OCI-LY1 (cell line): ENCODE results near the gene PIEZO1.

Experiments
- H2AFZ ChIP-seq: fragments of 200-600 bp; sonication (generic), shearing (Covaris generic); 2 replicates; pipeline ENCODE4 v1.6.0; 2014; ENCODE audit warnings: antibody characterized with exemption, mild to moderate bottlenecking, low read length
- H3F3A ChIP-seq: fragments of 200-600 bp; sonication (generic), shearing (Covaris generic); 2 replicates; pipeline ENCODE4 v1.6.0; 2014; ENCODE audit warnings: mild to moderate bottlenecking, antibody characterized with exemption, low read length, moderate library complexity; ENCODE audit not compliant: insufficient read depth
- H3K27ac ChIP-seq: fragments of 200-600 bp; sonication (generic); 2 replicates; pipeline ENCODE4 v1.5.1; 2014; ENCODE audit warnings: low read length, mixed run types, mild to moderate bottlenecking, low read depth; ENCODE audit not compliant: poor library complexity, severe bottlenecking
- H3K27me3 ChIP-seq: fragments of 200-600 bp; sonication (generic); 2 replicates; pipeline ENCODE4 v1.6.0; 2014; ENCODE audit warnings: antibody characterized with exemption, mild to moderate bottlenecking, low read length, moderate library complexity; ENCODE audit not compliant: insufficient read depth
- H3K36me3 ChIP-seq: fragments of 200-600 bp; sonication (generic); 2 replicates; pipeline ENCODE4 v1.6.1; 2014; ENCODE audit warnings: mild to moderate bottlenecking, antibody characterized with exemption, low read length, moderate library complexity, mixed read lengths; ENCODE audit not compliant: insufficient read depth
- H3K4me1 ChIP-seq: fragments of 200-600 bp; sonication (generic); 2 replicates; pipeline ENCODE4 v1.5.1; 2014; ENCODE audit warnings: mild to moderate bottlenecking, low read length, moderate library complexity; ENCODE audit not compliant: insufficient read depth, severe bottlenecking
- H3K4me2 ChIP-seq: fragments of 200-600 bp; sonication (generic), shearing (Covaris generic); 2 replicates; pipeline ENCODE4 v1.6.1; 2014; ENCODE audit warnings: low read length
- H3K4me3 ChIP-seq: fragments of 200-600 bp; sonication (generic); 2 replicates; pipeline ENCODE4 v1.5.1; 2014; ENCODE audit warnings: low read length, low read depth, mild to moderate bottlenecking, mixed read lengths; ENCODE audit not compliant: poor library complexity, severe bottlenecking
- H3K79me2 ChIP-seq: fragments of 200-600 bp; shearing (Covaris generic); 2 replicates; pipeline ENCODE4 v1.6.1; 2016; ENCODE audit warnings: mixed run types, low read length, mixed read lengths; ENCODE audit not compliant: insufficient read depth
- H3K9ac ChIP-seq: fragments of 200-600 bp; sonication (generic), shearing (Covaris generic); 2 replicates; pipeline ENCODE4 v1.6.1; 2014; ENCODE audit warnings: mild to moderate bottlenecking, low read length, mixed read lengths
- H3K9me2 ChIP-seq: fragments of 200-600 bp; sonication (generic), shearing (Covaris generic); 2 replicates; pipeline ENCODE4 v1.6.1; 2014; ENCODE audit warnings: low read depth, mild to moderate bottlenecking, low read length, mixed read lengths
- H3K9me3 ChIP-seq: fragments of 200-600 bp; shearing (Covaris generic); 2 replicates; pipeline ENCODE4 v1.6.1; 2014; ENCODE audit warnings: low read length, mixed read lengths
- H4K20me1 ChIP-seq: fragments of 200-600 bp; sonication (generic), shearing (Covaris generic); 2 replicates; pipeline ENCODE4 v1.6.0; 2016; ENCODE audit warnings: mild to moderate bottlenecking, low read length; ENCODE audit not compliant: insufficient read depth
- EZH2 ChIP-seq: fragments of 200-600 bp; sonication (generic), shearing (Covaris generic); IDR thresholded peaks from 2 replicates; pipeline ENCODE4 v1.8.0; 2017; ENCODE audit warnings: borderline replicate concordance, mixed run types, mild to moderate bottlenecking, antibody characterized with exemption, low read length, moderate library complexity, mixed read lengths
- TF ChIP-seq, protein P1 (sequence below): fragments of 200-600 bp; sonication (generic), shearing (Covaris generic); IDR thresholded peaks from 2 replicates; pipeline ENCODE4 v1.5.1; 2017; ENCODE audit warnings: mild to moderate bottlenecking, antibody characterized with exemption, low read length, moderate library complexity, mixed read lengths

Gene PIEZO1

DNA sequence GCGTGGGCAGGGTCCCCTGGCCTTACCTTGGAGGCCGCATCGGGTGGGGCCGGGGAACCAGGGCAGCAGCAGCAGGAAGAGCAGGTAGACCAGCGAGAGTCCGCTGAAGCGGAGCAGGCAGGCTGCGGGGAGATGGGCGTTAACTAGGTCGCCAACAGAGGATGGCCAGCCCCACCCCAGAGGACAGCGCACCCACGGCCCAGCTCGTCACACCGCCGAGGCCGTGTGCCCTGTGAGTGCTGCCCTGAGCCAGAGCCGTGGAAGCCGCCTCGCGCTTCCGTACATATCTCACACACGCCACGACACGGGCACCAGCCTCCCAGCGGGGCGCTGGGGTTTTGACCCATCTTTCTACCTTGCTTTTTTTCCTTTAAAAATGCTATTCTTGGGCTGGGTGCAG is 35.7 kb downstream of the PIEZO1 start:
- Histone ChIP-seq H2AFZ (no peak overlapping the region), H3K4me3 (no peak overlapping the region), H4K20me1 (no peaks in the 10 kb centered on the region), H3K4me2 (no peak overlapping the region), H3F3A (no peaks in the 10 kb centered on the region), H3K27me3 (peaks cover 3% of the 10 kb centered on the region; the same call in 1 of the 2 replicates), H3K36me3 (no peaks in the 10 kb centered on the region), H3K4me1 (no peaks in the 10 kb centered on the region), H3K79me2 (no peaks in the 10 kb centered on the region), H3K9ac (no peak overlapping the region), H3K9me2 (no peaks in the 10 kb centered on the region), H3K27ac (no peak overlapping the region), H3K9me3 (no peaks in the 10 kb centered on the region)
- TF ChIP-seq EZH2 = no peak
- TF ChIP-seq, protein P1, sequence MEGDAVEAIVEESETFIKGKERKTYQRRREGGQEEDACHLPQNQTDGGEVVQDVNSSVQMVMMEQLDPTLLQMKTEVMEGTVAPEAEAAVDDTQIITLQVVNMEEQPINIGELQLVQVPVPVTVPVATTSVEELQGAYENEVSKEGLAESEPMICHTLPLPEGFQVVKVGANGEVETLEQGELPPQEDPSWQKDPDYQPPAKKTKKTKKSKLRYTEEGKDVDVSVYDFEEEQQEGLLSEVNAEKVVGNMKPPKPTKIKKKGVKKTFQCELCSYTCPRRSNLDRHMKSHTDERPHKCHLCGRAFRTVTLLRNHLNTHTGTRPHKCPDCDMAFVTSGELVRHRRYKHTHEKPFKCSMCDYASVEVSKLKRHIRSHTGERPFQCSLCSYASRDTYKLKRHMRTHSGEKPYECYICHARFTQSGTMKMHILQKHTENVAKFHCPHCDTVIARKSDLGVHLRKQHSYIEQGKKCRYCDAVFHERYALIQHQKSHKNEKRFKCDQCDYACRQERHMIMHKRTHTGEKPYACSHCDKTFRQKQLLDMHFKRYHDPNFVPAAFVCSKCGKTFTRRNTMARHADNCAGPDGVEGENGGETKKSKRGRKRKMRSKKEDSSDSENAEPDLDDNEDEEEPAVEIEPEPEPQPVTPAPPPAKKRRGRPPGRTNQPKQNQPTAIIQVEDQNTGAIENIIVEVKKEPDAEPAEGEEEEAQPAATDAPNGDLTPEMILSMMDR = no peak

DNA sequence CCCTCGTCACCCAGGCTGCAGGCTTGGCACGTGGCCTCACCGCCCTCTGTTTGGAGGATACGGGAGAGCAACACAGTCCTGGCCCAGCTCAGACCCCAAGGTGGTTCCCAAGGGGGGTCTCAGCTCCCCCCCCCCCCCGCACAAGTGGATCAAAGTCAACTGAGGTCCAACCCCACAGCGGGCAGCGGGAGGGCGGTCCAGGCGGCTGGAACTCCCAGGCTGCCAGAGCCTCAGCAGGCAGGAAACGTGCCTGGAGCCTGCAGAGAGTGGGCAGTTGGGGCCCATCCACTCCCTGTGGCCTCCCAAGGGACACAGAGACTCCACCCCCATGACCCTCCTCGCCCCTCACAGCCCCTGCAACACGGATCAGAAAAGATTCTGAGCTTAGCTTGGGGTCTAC is 36.7 kb downstream of the PIEZO1 start:
- H3K9ac ChIP-seq = no peak overlapping the region
- TF ChIP-seq EZH2 = no peak
- TF ChIP-seq, protein P1 = no peak
- H3K9me3 ChIP-seq = no peaks in the 10 kb centered on the region
- H3F3A ChIP-seq = no peaks in the 10 kb centered on the region
- H4K20me1 ChIP-seq = no peaks in the 10 kb centered on the region
- no peaks in the 10 kb centered on the region for H3K4me1 ChIP-seq
- H3K4me3 ChIP-seq = no peak overlapping the region
- H3K79me2 ChIP-seq = no peaks in the 10 kb centered on the region
- H3K27ac ChIP-seq = no peak overlapping the region
- H3K9me2 ChIP-seq = no peaks in the 10 kb centered on the region
- H3K4me2 ChIP-seq = no peak overlapping the region
- H3K27me3 ChIP-seq = peaks cover 3% of the 10 kb centered on the region; the same call in 1 of the 2 replicates
- no peaks in the 10 kb centered on the region for H3K36me3 ChIP-seq
- H2AFZ ChIP-seq = no peak overlapping the region

DNA sequence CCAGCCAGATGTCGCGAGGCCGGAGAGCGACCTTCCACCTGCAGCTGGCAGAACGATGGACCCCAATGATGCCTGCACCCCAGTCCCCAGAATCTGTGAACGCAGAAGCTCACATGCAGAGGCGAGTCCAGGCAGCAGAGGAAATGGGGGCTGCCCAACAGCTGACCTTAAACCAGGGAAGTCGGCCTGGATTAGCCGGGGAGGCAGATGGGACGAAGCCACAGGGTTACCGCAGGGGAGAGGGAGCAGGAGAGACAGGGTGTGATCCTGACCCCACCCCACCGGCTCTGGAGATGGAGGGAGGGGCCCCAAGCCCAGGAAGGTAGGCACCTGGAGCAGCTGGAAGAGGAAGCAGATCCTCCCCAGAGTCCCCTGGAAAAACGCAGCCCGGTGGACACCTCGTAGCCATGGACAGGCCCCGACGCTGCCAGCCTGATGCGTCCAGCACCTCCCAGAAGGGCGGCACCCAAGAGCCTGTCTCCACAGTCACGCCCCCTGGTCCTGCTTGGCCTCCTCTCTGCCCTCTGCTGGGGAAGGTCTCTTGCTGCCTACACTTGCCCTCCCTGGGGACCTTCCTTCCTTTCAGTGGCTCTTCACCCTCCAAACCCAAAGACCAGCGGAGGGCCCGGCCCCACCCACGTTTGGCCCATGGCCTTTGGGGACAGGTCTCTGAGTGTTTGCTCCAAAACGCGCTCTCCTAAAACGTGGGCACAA is 37.3 kb downstream of the PIEZO1 start:
- no peak overlapping the region for H3K4me2 ChIP-seq
- H2AFZ ChIP-seq = no peak overlapping the region
- no peaks in the 10 kb centered on the region for H3F3A ChIP-seq
- H3K27me3 ChIP-seq = peaks cover 3% of the 10 kb centered on the region; the same call in 1 of the 2 replicates
- no peaks in the 10 kb centered on the region for H3K9me3 ChIP-seq
- no peaks in the 10 kb centered on the region for H3K79me2 ChIP-seq
- H3K9me2 ChIP-seq = no peaks in the 10 kb centered on the region
- no peak overlapping the region for H3K4me3 ChIP-seq
- H3K36me3 ChIP-seq = no peaks in the 10 kb centered on the region
- no peaks in the 10 kb centered on the region for H4K20me1 ChIP-seq
- H3K9ac ChIP-seq = no peak overlapping the region
- H3K4me1 ChIP-seq = no peaks in the 10 kb centered on the region
- H3K27ac ChIP-seq = no peak overlapping the region
- TF ChIP-seq, protein P1 = peak; percentile 68
- no peak for TF ChIP-seq EZH2
